Dendritic cell treated with granulocyte-macrophage colony-stimulating factor and Interleukin-4, amounts not matched to agents 40 ng/mL and 50 ng/mL, for 4 days (primary cell): Measurements from ENCODE around the gene STYXL2.

Experiments used
- H3K27ac Mint-ChIP-seq: one replicate; pipeline ENCODE4 v1.8.0; 2022; ENCODE audit warnings: mild to moderate bottlenecking, mixed read lengths
- H3K27me3 Mint-ChIP-seq: one replicate; pipeline ENCODE4 v1.8.0; 2022; ENCODE audit warnings: mild to moderate bottlenecking, mixed read lengths
- H3K36me3 Mint-ChIP-seq: one replicate; pipeline ENCODE4 v1.8.0; 2022; ENCODE audit warnings: low read depth, mixed read lengths
- H3K4me1 Mint-ChIP-seq: one replicate; pipeline ENCODE4 v1.8.0; 2022; ENCODE audit warnings: low read depth, mixed read lengths
- H3K4me3 Mint-ChIP-seq: one replicate; pipeline ENCODE4 v1.8.0; 2022; ENCODE audit warnings: mild to moderate bottlenecking, moderate library complexity, mixed read lengths
- H3K9me3 Mint-ChIP-seq: one replicate; pipeline ENCODE4 v1.8.0; 2022; ENCODE audit warnings: mixed read lengths
- intact Hi-C: fragments of 100-400 bp; cut with micrococcal nuclease; formaldehyde crosslinking; loops from one replicate; pipeline ENCODE4 v1.15.0; 2022

STYXL2 gene

DNA sequence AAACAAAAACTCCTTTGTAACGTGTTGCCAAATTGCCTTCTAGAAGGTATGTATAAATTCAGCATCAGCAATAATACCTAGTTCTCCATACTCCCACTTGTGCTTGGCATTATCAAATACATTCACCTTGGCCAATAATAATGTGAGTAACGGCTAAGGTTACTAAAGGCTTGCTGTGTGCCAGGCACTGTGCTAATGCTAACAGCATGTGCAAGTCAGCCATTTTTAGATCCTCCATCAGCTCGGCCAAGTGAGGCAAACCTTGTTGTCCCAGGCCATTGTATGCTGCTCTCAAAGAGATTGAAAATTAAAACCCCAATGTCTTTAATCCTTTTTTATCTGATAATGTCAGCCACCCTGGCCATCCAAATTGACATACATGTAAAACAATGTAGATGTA is 48.1 kb downstream of the STYXL2 start:
- no peak overlapping the region for H3K4me3 Mint-ChIP-seq
- H3K9me3 Mint-ChIP-seq: peaks cover 11% of the 10 kb centered on the region
- no peaks in the 10 kb centered on the region for H3K36me3 Mint-ChIP-seq
- peaks cover 6% of the 10 kb centered on the region for H3K27me3 Mint-ChIP-seq
- intact Hi-C loops: no loop called here
- no peaks in the 10 kb centered on the region for H3K4me1 Mint-ChIP-seq
- no peak overlapping the region for H3K27ac Mint-ChIP-seq
